A549 (cell line): ENCODE results near the gene WFDC1. TPM values are rescaled to one million over a fixed set of nuclear protein-coding genes. Genes with fewer than 3 reads are reported as not detected.
A peak's percentile ranks its signal among the peaks of the same experiment; 100 is the strongest.

Source experiments
- ATAC-seq, 2 experiments: fragments of 200-7000 bp in 1 of 2; fragments of >200 bp in 1 of 2; cut with Nextera tagmentation in 1 of 2; cut with Tn5 transposase in 1 of 2; 3 replicates each; pipeline versions ENCODE4 v1.8.0 to v1.9.1; 2018 to 2020; ENCODE audit warnings: mild to moderate bottlenecking in 1 of 2, moderate library complexity in 1 of 2
- CTCF ChIA-PET: fragments of 300-600 bp; sonication (Branson Sonifier 250); formaldehyde crosslinking; extraction: SDS; loops from one replicate; lab custom pipeline; 2021; ENCODE audit warnings: antibody characterized with exemption, inconsistent platforms; lab: Yijun Ruan, JAX
- POLR2A ChIA-PET: fragments of 350-600 bp; formaldehyde crosslinking; extraction: SDS; loops from one replicate; lab custom pipeline; 2021; ENCODE audit warnings: antibody characterized with exemption, inconsistent platforms; lab: Yijun Ruan, JAX
- DNase-seq, 2 experiments: peaks; one replicate each; pipeline versions ENCODE4 v3.0.0 to v3.0.0-alpha.2; 2011 to 2016; ENCODE audit warnings: low read depth in 1 of 2, low spot score in 1 of 2
- FAIRE-seq: peaks from 2 replicates; lab custom pipeline; 2011; peaks lifted over from hg19 to GRCh38; lab: Jason Lieb, UNC
- H3K27ac ChIP-seq, 2 experiments: fragments of >200 bp; sonication (Bioruptor Twin); formaldehyde crosslinking; 3 replicates each; pipeline ENCODE4 v1.5.1; 2016 to 2017
- H3K4me1 ChIP-seq: fragments of >200 bp; sonication (Bioruptor Twin); formaldehyde crosslinking; 3 replicates; pipeline ENCODE4 v1.6.1; 2016
- H3K4me2 ChIP-seq: fragments of >200 bp; sonication (Bioruptor Twin); formaldehyde crosslinking; 3 replicates; pipeline ENCODE4 v1.6.1; 2016
- H3K4me3 ChIP-seq: fragments of >200 bp; sonication (Bioruptor Twin); formaldehyde crosslinking; 3 replicates; pipeline ENCODE4 v1.5.1; 2016
- H3K9me3 ChIP-seq: fragments of >200 bp; sonication (Bioruptor Twin); formaldehyde crosslinking; 3 replicates; pipeline ENCODE4 v1.6.1; 2016
- ATOH8 ChIP-seq: fragments of 250-450 bp; sonication (Bioruptor Pico); IDR thresholded peaks from 2 replicates; pipeline ENCODE4 v1.5.0; 2020; ENCODE audit warnings: low read depth, mild to moderate bottlenecking, moderate library complexity
- CBX2 ChIP-seq: fragments of 200-600 bp; sonication (generic); IDR thresholded peaks from 2 replicates; pipeline ENCODE4 v1.6.1; 2016; ENCODE audit warnings: low read depth, mild to moderate bottlenecking, borderline replicate concordance
- CBX8 ChIP-seq: fragments of 200-600 bp; sonication (generic); IDR thresholded peaks from 2 replicates; pipeline ENCODE4 v1.6.1; 2016
- CHD4 ChIP-seq: fragments of 200-600 bp; sonication (generic); IDR thresholded peaks from 2 replicates; pipeline ENCODE4 v1.6.1; 2016; ENCODE audit warnings: antibody characterized with exemption, mild to moderate bottlenecking, borderline replicate concordance
- CTCF ChIP-seq: fragments of >200 bp; sonication (Bioruptor Twin); formaldehyde crosslinking; IDR thresholded peaks from 3 replicates; pipeline ENCODE4 v1.5.1; 2016
- EP300 ChIP-seq, 2 experiments: fragments of >200 bp; sonication (Bioruptor Twin); formaldehyde crosslinking; IDR thresholded peaks; 2 replicates in 1 of 2; 3 replicates in 1 of 2; pipeline ENCODE4 v1.6.1; 2016 to 2017
- ESRRA ChIP-seq: fragments of 150-350 bp; IDR thresholded peaks from 2 replicates; pipeline ENCODE4 v1.6.1; 2014; ENCODE audit warnings: mild to moderate bottlenecking, low read length, borderline replicate concordance
- FOSL2 ChIP-seq, 2 experiments: fragments of 450-650 bp in 1 of 2; fragments of >200 bp in 1 of 2; sonication (Bioruptor Twin) in 1 of 2; formaldehyde crosslinking; IDR thresholded peaks; 2 replicates each; pipeline versions ENCODE4 v1.5.0 to v1.6.1; 2016 to 2020; ENCODE audit warnings: mild to moderate bottlenecking in 1 of 2, moderate library complexity in 1 of 2
- GATA3 ChIP-seq: IDR thresholded peaks from 2 replicates; pipeline ENCODE4 v1.6.1; 2012; ENCODE audit warnings: borderline replicate concordance
- HEYL ChIP-seq: fragments of 250-450 bp; sonication (Bioruptor Pico); IDR thresholded peaks from 2 replicates; pipeline ENCODE4 v1.8.0; 2021; ENCODE audit warnings: mild to moderate bottlenecking, moderate library complexity
- HMGXB4 ChIP-seq: fragments of 250-450 bp; sonication (Bioruptor Pico); IDR thresholded peaks from 2 replicates; pipeline ENCODE4 v1.5.0; 2021; ENCODE audit warnings: mild to moderate bottlenecking, moderate library complexity, borderline replicate concordance
- HOXA7 ChIP-seq: fragments of 250-450 bp; sonication (Bioruptor Pico); IDR thresholded peaks from 2 replicates; pipeline ENCODE4 v1.5.0; 2020; ENCODE audit warnings: mild to moderate bottlenecking, moderate library complexity
- HOXB5 ChIP-seq: fragments of 250-450 bp; sonication (Bioruptor Pico); IDR thresholded peaks from 2 replicates; pipeline ENCODE4 v1.5.0; 2020; ENCODE audit warnings: mild to moderate bottlenecking, moderate library complexity
- KDM5A ChIP-seq: fragments of 200-600 bp; sonication (generic); IDR thresholded peaks from 2 replicates; pipeline ENCODE4 v1.6.1; 2016; ENCODE audit warnings: antibody characterized with exemption, mild to moderate bottlenecking
- MYC ChIP-seq: IDR thresholded peaks from 2 replicates; pipeline ENCODE4 v1.6.1; 2012; ENCODE audit warnings: mild to moderate bottlenecking, inconsistent platforms, low read length, improper control_type of control experiment, borderline replicate concordance
- NPAS2 ChIP-seq: fragments of 250-450 bp; sonication (Bioruptor Pico); IDR thresholded peaks from 2 replicates; pipeline ENCODE4 v1.8.0; 2022; ENCODE audit warnings: mild to moderate bottlenecking, moderate library complexity, borderline replicate concordance
- NR3C1 ChIP-seq: fragments of >200 bp; sonication (Bioruptor Twin); formaldehyde crosslinking; IDR thresholded peaks from 3 replicates; pipeline ENCODE4 v1.6.1; 2017
- POLR2AphosphoS2 ChIP-seq: conservative IDR thresholded peaks from 2 replicates; pipeline ENCODE4 v1.6.1; 2012; ENCODE audit warnings: low read length, improper control_type of control experiment, inconsistent platforms
- RAD21 ChIP-seq, 2 experiments: fragments of >200 bp in 1 of 2; sonication (Bioruptor Twin) in 1 of 2; formaldehyde crosslinking in 1 of 2; IDR thresholded peaks in 1 of 2; conservative IDR thresholded peaks in 1 of 2; 2 replicates in 1 of 2; 3 replicates in 1 of 2; pipeline ENCODE4 v1.6.1; 2012 to 2018; ENCODE audit warnings: inconsistent platforms in 1 of 2
- SMC3 ChIP-seq: fragments of >200 bp; sonication (Bioruptor Twin); formaldehyde crosslinking; IDR thresholded peaks from 3 replicates; pipeline ENCODE4 v1.6.1; 2018; ENCODE audit warnings: inconsistent platforms
- WGBS: methylation state at CpG from one replicate; pipeline ENCODE4 v1.1.6; 2017; ENCODE audit errors: missing lambda C conversion rate; 5-methylcytosine and 5-hydroxymethylcytosine counted together
- polyA plus RNA-seq, 4 experiments: library from polyadenylated mRNA; depleted of rRNA in 3 of 4; stranded (reverse); fragments of >200 nt; fragmentation: RNase III in 1 of 4; extraction: RNeasy Plus Mini Kit Qiagen cat#74134 plus additional on column Dnase treatment in 1 of 4; gene quantifications; 2 replicates in 3 of 4; 3 replicates in 1 of 4; pipeline ENCODE4 v1.2.3, GENCODE V29; 2011 to 2017
- TF ChIP-seq, protein P1 (sequence below): IDR thresholded peaks from 2 replicates; pipeline ENCODE4 v1.6.1; 2012
- TF ChIP-seq, protein P2 (sequence below): fragments of 150-350 bp; IDR thresholded peaks from 2 replicates; pipeline ENCODE4 v1.6.1; 2014; ENCODE audit warnings: low read depth, mild to moderate bottlenecking, low read length
- TF ChIP-seq, protein P3 (sequence below): fragments of >200 bp; sonication (Bioruptor Twin); formaldehyde crosslinking; IDR thresholded peaks from 2 replicates; pipeline ENCODE4 v1.6.1; 2016

WFDC1 gene
- polyA plus RNA-seq, 2 of the 4 experiments (the other 2 are of a cell fraction), result not detected

DNA sequence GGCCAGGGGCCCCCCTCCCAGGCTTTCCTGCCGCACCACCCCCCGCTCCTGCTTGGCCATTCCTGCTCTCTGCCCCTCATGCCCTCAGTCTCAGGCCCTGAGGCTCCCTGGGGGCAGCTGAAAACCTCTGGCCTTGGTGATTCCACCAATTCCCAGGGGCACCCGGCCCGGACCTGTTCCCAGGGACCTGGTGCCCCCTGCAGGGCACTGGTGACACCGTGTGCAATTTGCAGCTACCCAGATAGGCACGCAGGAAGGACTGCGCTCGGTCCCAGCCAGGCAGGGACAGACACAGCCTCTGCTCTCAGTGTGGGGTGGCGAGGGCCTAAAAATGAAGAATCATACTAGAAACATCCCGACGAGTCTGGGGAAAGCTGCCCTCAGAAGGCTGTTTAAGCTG is 13.4 kb downstream of the WFDC1 start:
- CTCF ChIA-PET, result interaction anchor here (0.6 to 4.3 kb wide), 32 partner anchors 8 to 225 kb away, joined by 3 to 29 read pairs (median 4); partner anchors contain the start of genes TAF1C and WFDC1
- Histone ChIP-seq H3K9me3 (no peaks in the 10 kb centered on the region), H3K27ac (no peak overlapping the region), H3K4me3 (no peak overlapping the region)
- 33% methylated on average over 6 of the region's 11 CpGs for WGBS
- FAIRE-seq, result no peak
- peak; percentile 87 to 96 for ATAC-seq
- TF ChIP-seq HMGXB4 (CRISPR knock-in tag) (no peak), HEYL (CRISPR knock-in tag) (no peak), CTCF (peak; percentile 64), KDM5A (no peak), RAD21 (conservative IDR thresholded peaks at IDR 0.05 in 1 of 2, IDR thresholded peaks at IDR 0.05 in 1 of 2) (peak; percentile 72 to 81), ESRRA (no peak), HOXB5 (no peak), HOXA7 (no peak), GATA3 (no peak), MYC (no peak), CBX8 (no peak), CHD4 (no peak), POLR2AphosphoS2 (no peak), EP300 (IDR thresholded peaks at IDR 0.05) (no peak), NPAS2 (CRISPR knock-in tag) (no peak), NR3C1 (no peak), SMC3 (peak; percentile 56), CBX2 (no peak), FOSL2 (IDR thresholded peaks at IDR 0.05) (no peak), FOSL2 (CRISPR knock-in tag; IDR thresholded peaks at IDR 0.05) (no peak), ATOH8 (CRISPR knock-in tag) (no peak)
- TF ChIP-seq, protein P1, sequence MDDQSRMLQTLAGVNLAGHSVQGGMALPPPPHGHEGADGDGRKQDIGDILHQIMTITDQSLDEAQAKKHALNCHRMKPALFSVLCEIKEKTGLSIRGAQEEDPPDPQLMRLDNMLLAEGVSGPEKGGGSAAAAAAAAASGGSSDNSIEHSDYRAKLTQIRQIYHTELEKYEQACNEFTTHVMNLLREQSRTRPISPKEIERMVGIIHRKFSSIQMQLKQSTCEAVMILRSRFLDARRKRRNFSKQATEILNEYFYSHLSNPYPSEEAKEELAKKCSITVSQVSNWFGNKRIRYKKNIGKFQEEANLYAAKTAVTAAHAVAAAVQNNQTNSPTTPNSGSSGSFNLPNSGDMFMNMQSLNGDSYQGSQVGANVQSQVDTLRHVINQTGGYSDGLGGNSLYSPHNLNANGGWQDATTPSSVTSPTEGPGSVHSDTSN, result no peak
- TF ChIP-seq, protein P2, sequence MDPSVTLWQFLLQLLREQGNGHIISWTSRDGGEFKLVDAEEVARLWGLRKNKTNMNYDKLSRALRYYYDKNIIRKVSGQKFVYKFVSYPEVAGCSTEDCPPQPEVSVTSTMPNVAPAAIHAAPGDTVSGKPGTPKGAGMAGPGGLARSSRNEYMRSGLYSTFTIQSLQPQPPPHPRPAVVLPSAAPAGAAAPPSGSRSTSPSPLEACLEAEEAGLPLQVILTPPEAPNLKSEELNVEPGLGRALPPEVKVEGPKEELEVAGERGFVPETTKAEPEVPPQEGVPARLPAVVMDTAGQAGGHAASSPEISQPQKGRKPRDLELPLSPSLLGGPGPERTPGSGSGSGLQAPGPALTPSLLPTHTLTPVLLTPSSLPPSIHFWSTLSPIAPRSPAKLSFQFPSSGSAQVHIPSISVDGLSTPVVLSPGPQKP, result no peak
- TF ChIP-seq, protein P3, sequence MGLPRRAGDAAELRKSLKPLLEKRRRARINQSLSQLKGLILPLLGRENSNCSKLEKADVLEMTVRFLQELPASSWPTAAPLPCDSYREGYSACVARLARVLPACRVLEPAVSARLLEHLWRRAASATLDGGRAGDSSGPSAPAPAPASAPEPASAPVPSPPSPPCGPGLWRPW, result no peak
- TF ChIP-seq, all 56 proteins: peak for 3
- H3K4me1 ChIP-seq, result no peaks in the 10 kb centered on the region
- POLR2A ChIA-PET, result no interaction called here
- DNase-seq, result peak; percentile 64
- H3K4me2 ChIP-seq, result no peak overlapping the region
